ENCODE measurements around the gene CDH5. TPM values are rescaled to one million over a fixed set of nuclear protein-coding genes. Genes with fewer than 3 reads are reported as not detected.

CDH5 gene
- total RNA-seq, 4 donors from 2014 or later = 31.2 to 126 (median 70.6) TPM

GRCh38 chr16:66342294-66342900 is 24.1 kb upstream of the CDH5 start:
- intact Hi-C loops (cut with DNase I; ENCODE audit: low total_unique reads) = no loop called here
- no peak for DNase-seq
- TF ChIP-seq, protein P1, sequence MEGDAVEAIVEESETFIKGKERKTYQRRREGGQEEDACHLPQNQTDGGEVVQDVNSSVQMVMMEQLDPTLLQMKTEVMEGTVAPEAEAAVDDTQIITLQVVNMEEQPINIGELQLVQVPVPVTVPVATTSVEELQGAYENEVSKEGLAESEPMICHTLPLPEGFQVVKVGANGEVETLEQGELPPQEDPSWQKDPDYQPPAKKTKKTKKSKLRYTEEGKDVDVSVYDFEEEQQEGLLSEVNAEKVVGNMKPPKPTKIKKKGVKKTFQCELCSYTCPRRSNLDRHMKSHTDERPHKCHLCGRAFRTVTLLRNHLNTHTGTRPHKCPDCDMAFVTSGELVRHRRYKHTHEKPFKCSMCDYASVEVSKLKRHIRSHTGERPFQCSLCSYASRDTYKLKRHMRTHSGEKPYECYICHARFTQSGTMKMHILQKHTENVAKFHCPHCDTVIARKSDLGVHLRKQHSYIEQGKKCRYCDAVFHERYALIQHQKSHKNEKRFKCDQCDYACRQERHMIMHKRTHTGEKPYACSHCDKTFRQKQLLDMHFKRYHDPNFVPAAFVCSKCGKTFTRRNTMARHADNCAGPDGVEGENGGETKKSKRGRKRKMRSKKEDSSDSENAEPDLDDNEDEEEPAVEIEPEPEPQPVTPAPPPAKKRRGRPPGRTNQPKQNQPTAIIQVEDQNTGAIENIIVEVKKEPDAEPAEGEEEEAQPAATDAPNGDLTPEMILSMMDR (IDR thresholded peaks at IDR 0.05) = peak in 3 of 4 experiments; percentile 11 to 31 (median 13)
- TF ChIP-seq POLR2A (IDR thresholded peaks at IDR 0.05) = no peak

DNA sequence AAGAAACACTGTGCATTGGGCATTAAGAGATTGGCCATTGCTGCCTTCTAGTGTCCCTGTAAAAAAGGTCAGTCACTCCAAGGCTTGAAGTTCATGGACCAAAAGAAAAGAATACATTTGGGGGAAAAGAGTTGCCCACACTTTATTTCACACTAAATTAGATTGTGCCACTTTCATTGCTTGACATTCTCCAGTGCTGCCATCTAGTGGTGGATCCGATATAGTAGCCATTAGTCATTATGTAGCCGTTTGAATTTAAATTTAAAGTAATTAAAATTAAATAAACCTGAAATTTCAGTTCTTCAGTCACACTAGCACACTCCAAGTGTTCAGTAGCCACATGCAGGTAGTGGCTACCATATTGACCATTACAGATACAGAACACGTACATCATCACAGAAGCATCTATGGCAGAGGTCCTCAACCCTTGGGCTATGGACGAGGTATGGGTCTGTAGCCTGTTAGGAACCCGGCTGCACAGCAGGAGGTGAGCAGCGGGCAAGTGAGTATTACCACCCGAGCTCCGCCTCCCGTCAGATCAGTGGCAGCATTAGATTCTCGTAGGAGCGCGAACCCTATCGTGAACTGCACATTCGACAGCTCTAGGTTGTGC is 21.9 kb upstream of the CDH5 start:
- TF ChIP-seq, protein P1 (IDR thresholded peaks at IDR 0.05) = peak in 3 of 4 experiments; percentile 33 to 58 (median 51)
- TF ChIP-seq POLR2A (IDR thresholded peaks at IDR 0.05) = no peak
- H3K4me1 ChIP-seq = no peaks in the 10 kb centered on the region
- intact Hi-C loops (cut with DNase I; ENCODE audit: low total_unique reads) = no loop called here
- H3K9me3 ChIP-seq = no peaks in the 10 kb centered on the region
- no peak overlapping the region for H3K27ac ChIP-seq
- no peak overlapping the region for H3K4me3 ChIP-seq
- no peaks in the 10 kb centered on the region for H3K36me3 ChIP-seq
- no peaks in the 10 kb centered on the region for H3K27me3 ChIP-seq
- no peak for DNase-seq

More at GRCh38 chr16:66342294-66342900, 24.1 kb upstream of the CDH5 start:
- no peaks in the 10 kb centered on the region for H3K36me3 ChIP-seq
- no peaks in the 10 kb centered on the region for H3K9me3 ChIP-seq
- H3K4me3 ChIP-seq = no peak overlapping the region
- no peaks in the 10 kb centered on the region for H3K27me3 ChIP-seq
- H3K4me1 ChIP-seq = no peaks in the 10 kb centered on the region
- no peak overlapping the region for H3K27ac ChIP-seq

GRCh38 chr16:66346221-66346620 is 20.3 kb upstream of the CDH5 start:
- H3K4me3 ChIP-seq = no peak overlapping the region
- intact Hi-C loops (cut with DNase I; ENCODE audit: low total_unique reads) = no loop called here
- TF ChIP-seq POLR2A (IDR thresholded peaks at IDR 0.05) = no peak
- TF ChIP-seq, protein P1 (IDR thresholded peaks at IDR 0.05) = no peak
- H3K27ac ChIP-seq = no peak overlapping the region
- H3K9me3 ChIP-seq = no peaks in the 10 kb centered on the region
- H3K4me1 ChIP-seq = no peaks in the 10 kb centered on the region
- H3K36me3 ChIP-seq = no peaks in the 10 kb centered on the region
- no peaks in the 10 kb centered on the region for H3K27me3 ChIP-seq
- no peak for DNase-seq

GRCh38 chr16:66352304-66352703 is 14.2 kb upstream of the CDH5 start:
- H3K9me3 ChIP-seq = no peaks in the 10 kb centered on the region
- no peak for DNase-seq
- H3K36me3 ChIP-seq = no peaks in the 10 kb centered on the region
- H3K4me1 ChIP-seq = no peaks in the 10 kb centered on the region
- no peak overlapping the region for H3K4me3 ChIP-seq
- no peak for TF ChIP-seq POLR2A (IDR thresholded peaks at IDR 0.05)
- TF ChIP-seq, protein P1 (IDR thresholded peaks at IDR 0.05) = no peak
- H3K27ac ChIP-seq = no peak overlapping the region
- intact Hi-C loops (cut with DNase I; ENCODE audit: low total_unique reads) = no loop called here
- H3K27me3 ChIP-seq = no peaks in the 10 kb centered on the region

GRCh38 chr16:66353055-66353454 is 13.4 kb upstream of the CDH5 start:
- intact Hi-C loops (cut with DNase I; ENCODE audit: low total_unique reads) = no loop called here
- no peak overlapping the region for H3K27ac ChIP-seq

More at GRCh38 chr16:66353055-66353454, 13.4 kb upstream of the CDH5 start:
- no peaks in the 10 kb centered on the region for H3K36me3 ChIP-seq
- H3K27me3 ChIP-seq = no peaks in the 10 kb centered on the region
- no peaks in the 10 kb centered on the region for H3K4me1 ChIP-seq
- no peak for TF ChIP-seq POLR2A (IDR thresholded peaks at IDR 0.05)
- TF ChIP-seq, protein P1 (IDR thresholded peaks at IDR 0.05) = no peak
- no peak overlapping the region for H3K4me3 ChIP-seq
- H3K9me3 ChIP-seq = no peaks in the 10 kb centered on the region
- DNase-seq = no peak
